Liver (tissue), 9 donors: ENCODE data around the gene GPR146. TPM values are rescaled to one million over a fixed set of nuclear protein-coding genes. Genes with fewer than 3 reads are reported as not detected.
A peak's percentile ranks its signal among the peaks of the same experiment; 100 is the strongest.

Experiments used
- DNase-seq: peaks from one replicate; pipeline ENCODE4 v3.0.0-alpha.2; 2017; ENCODE audit warnings: low spot score
- H3K27ac ChIP-seq, 2 donors: one replicate each; pipeline ENCODE4 v1.7.0; 2013; ENCODE audit warnings: inconsistent platforms in 2 of 2, low read length in 2 of 2, control low read depth in 1 of 2, low read depth in 1 of 2, mild to moderate bottlenecking in 1 of 2
- H3K27me3 ChIP-seq, 4 donors: one replicate each; pipeline versions ENCODE4 v1.6.1 to v1.7.0; 2013; ENCODE audit warnings: low read length in 3 of 4, inconsistent platforms in 1 of 4, mild to moderate bottlenecking in 1 of 4, moderate library complexity in 1 of 4; ENCODE audit not compliant: control insufficient read depth in 4 of 4, insufficient read depth in 4 of 4
- H3K36me3 ChIP-seq, 4 donors: one replicate each; pipeline versions ENCODE4 v1.6.1 to v1.7.0; 2013; ENCODE audit warnings: low read length in 3 of 4, mild to moderate bottlenecking in 3 of 4, low read depth in 1 of 4, moderate library complexity in 1 of 4; ENCODE audit not compliant: control insufficient read depth in 4 of 4, insufficient read depth in 3 of 4
- H3K4me1 ChIP-seq, 4 donors: one replicate each; pipeline versions ENCODE4 v1.6.1 to v1.7.0; 2013; ENCODE audit warnings: low read length in 3 of 4, mild to moderate bottlenecking in 3 of 4, moderate library complexity in 1 of 4; ENCODE audit not compliant: control insufficient read depth in 4 of 4, insufficient read depth in 4 of 4
- H3K4me3 ChIP-seq, 3 donors: one replicate each; pipeline versions ENCODE4 v1.6.1 to v1.7.0; 2013; ENCODE audit warnings: low read length in 3 of 3, control low read depth in 1 of 3, low read depth in 1 of 3, mild to moderate bottlenecking in 1 of 3
- H3K9ac ChIP-seq, 2 donors: one replicate each; pipeline ENCODE4 v1.7.0; 2013; ENCODE audit warnings: low read length in 2 of 2, mild to moderate bottlenecking in 2 of 2, moderate library complexity in 2 of 2, control low read depth in 1 of 2, low read depth in 1 of 2
- H3K9me3 ChIP-seq, 4 donors: one replicate each; pipeline versions ENCODE4 v1.6.1 to v1.7.0; 2013; ENCODE audit warnings: low read length in 3 of 4; ENCODE audit not compliant: control insufficient read depth in 4 of 4
- ATF3 ChIP-seq: IDR thresholded peaks from 2 replicates; pipeline ENCODE4 v1.6.1; 2016; ENCODE audit warnings: antibody characterized with exemption
- CTCF ChIP-seq: fragments of 150-350 bp; IDR thresholded peaks from 2 replicates; pipeline ENCODE4 v1.5.1; 2017; ENCODE audit warnings: improper control_type of control experiment, low read depth, low read length; ENCODE audit not compliant: missing input control
- EGR1 ChIP-seq, 2 donors: IDR thresholded peaks; 2 replicates each; pipeline ENCODE4 v1.6.1; 2016 to 2018; ENCODE audit warnings: antibody characterized with exemption in 2 of 2, low read depth in 2 of 2
- FOXA1 ChIP-seq: IDR thresholded peaks from 2 replicates; pipeline ENCODE4 v1.6.1; 2016; ENCODE audit warnings: antibody characterized with exemption
- FOXA2 ChIP-seq: IDR thresholded peaks from 2 replicates; pipeline ENCODE4 v1.6.1; 2016; ENCODE audit warnings: antibody characterized with exemption
- GABPA ChIP-seq, 2 donors: IDR thresholded peaks in 1 of 2; conservative IDR thresholded peaks in 1 of 2; 2 replicates each; pipeline ENCODE4 v1.6.1; 2016; ENCODE audit warnings: antibody characterized with exemption in 2 of 2, mild to moderate bottlenecking in 1 of 2, moderate library complexity in 1 of 2
- HNF4A ChIP-seq, 2 donors: conservative IDR thresholded peaks; 2 replicates each; pipeline ENCODE4 v1.6.1; 2016; ENCODE audit warnings: antibody characterized with exemption in 2 of 2, mild to moderate bottlenecking in 2 of 2
- JUND ChIP-seq, 2 donors: IDR thresholded peaks; 2 replicates each; pipeline ENCODE4 v1.6.1; 2016; ENCODE audit warnings: antibody characterized with exemption in 2 of 2
- MAX ChIP-seq: IDR thresholded peaks from 2 replicates; pipeline ENCODE4 v1.6.1; 2016; ENCODE audit warnings: antibody characterized with exemption
- NR2F2 ChIP-seq: IDR thresholded peaks from 2 replicates; pipeline ENCODE4 v1.6.1; 2016; ENCODE audit warnings: antibody characterized with exemption
- RAD21 ChIP-seq, 2 donors: IDR thresholded peaks; 2 replicates each; pipeline ENCODE4 v1.6.1; 2016; ENCODE audit warnings: antibody characterized with exemption in 2 of 2, mild to moderate bottlenecking in 2 of 2
- REST ChIP-seq: IDR thresholded peaks from 2 replicates; pipeline ENCODE4 v1.6.1; 2016; ENCODE audit warnings: antibody characterized with exemption, mild to moderate bottlenecking
- RXRA ChIP-seq, 2 donors: IDR thresholded peaks; 2 replicates each; pipeline ENCODE4 v1.6.1; 2017 to 2018; ENCODE audit warnings: antibody characterized with exemption in 2 of 2, mild to moderate bottlenecking in 1 of 2
- SP1 ChIP-seq: IDR thresholded peaks from 2 replicates; pipeline ENCODE4 v1.6.1; 2018; ENCODE audit warnings: antibody characterized with exemption, mild to moderate bottlenecking
- TAF1 ChIP-seq: conservative IDR thresholded peaks from 2 replicates; pipeline ENCODE4 v1.6.1; 2016; ENCODE audit warnings: antibody characterized with exemption, mild to moderate bottlenecking
- YY1 ChIP-seq: IDR thresholded peaks from 2 replicates; pipeline ENCODE4 v1.6.1; 2016; ENCODE audit warnings: antibody characterized with exemption, mild to moderate bottlenecking
- WGBS: extraction: QIAGEN DNeasy Blood & Tissue Kit; methylation state at CpG from one replicate; pipeline ENCODE4 v1.1.7; 2013; 5-methylcytosine and 5-hydroxymethylcytosine counted together
- polyA plus RNA-seq, 2 donors: library from polyadenylated mRNA; stranded (reverse) in 1 of 2; unstranded in 1 of 2; fragments of 200-250 nt in 1 of 2; fragments of >200 nt in 1 of 2; fragmentation: Nextera tagmentation in 1 of 2; extraction: Ambion mirVana in 1 of 2; gene quantifications; one replicate each; pipeline versions ENCODE4 v1.2.1 to v1.2.3, GENCODE V29; 2013 to 2015
- total RNA-seq, 2 donors: library from RNA; depleted of rRNA; stranded (reverse); fragments of >200 nt; gene quantifications; one replicate each; pipeline ENCODE4 v1.2.3, GENCODE V29; 2014
- donor health status: healthy.
- donor health status: healthy.
- donor health status: healthy.
- donor health status: healthy.
- donor health status: healthy.

The GPR146 gene
- total and polyA plus RNA-seq, 4 donors, result 15.5 to 33.5 (median 26.7) TPM

- H3K9me3 ChIP-seq, result no peaks in the 10 kb centered on the region
- H3K4me1 ChIP-seq, result peaks cover 12 to 47% (median 30%) of the 10 kb centered on the region in 4 donors
- no peaks in the 10 kb centered on the region for H3K27me3 ChIP-seq
- TF ChIP-seq GABPA (IDR thresholded peaks at IDR 0.05 in 1 of 2, conservative IDR thresholded peaks at IDR 0.05 in 1 of 2) (no peak), MAX (no peak), REST (no peak), TAF1 (no peak), NR2F2 (no peak), FOXA1 (no peak), FOXA2 (no peak), CTCF (no peak)
- H3K27ac ChIP-seq, result peak overlapping the region; percentile 84 to 93
- no peak overlapping the region for H3K9ac ChIP-seq
- DNase-seq, result no peak
- no peaks in the 10 kb centered on the region for H3K36me3 ChIP-seq
- no peak overlapping the region for H3K4me3 ChIP-seq
- 93% methylated on average over 34 of the region's 34 CpGs for WGBS
Measured at GRCh38 chr7:1100834-1101562, 56.7 kb downstream of the GPR146 start.

- no peak for DNase-seq
- no peaks in the 10 kb centered on the region for H3K36me3 ChIP-seq
- 67% methylated on average over 47 of the region's 47 CpGs for WGBS
- TF ChIP-seq GABPA (IDR thresholded peaks at IDR 0.05 in 1 of 2, conservative IDR thresholded peaks at IDR 0.05 in 1 of 2), result peak in 1 of 2 donors; percentile 39
- no peak for TF ChIP-seq ATF3
- TF ChIP-seq JUND (IDR thresholded peaks at IDR 0.05), result peak; percentile 47 to 68
- peak; percentile 79 for TF ChIP-seq REST
- TF ChIP-seq RAD21 (IDR thresholded peaks at IDR 0.05), result peak in 1 of 2 donors; percentile 48
- peak; percentile 65 for TF ChIP-seq TAF1
- peak; percentile 96 for TF ChIP-seq HNF4A (conservative IDR thresholded peaks at IDR 0.05)
- peak; percentile 81 for TF ChIP-seq YY1
- TF ChIP-seq RXRA (IDR thresholded peaks at IDR 0.05), result peak; percentile 74 to 88
- TF ChIP-seq CTCF, result peak; percentile 27
- peak; percentile 100 for TF ChIP-seq MAX
- TF ChIP-seq SP1, result peak; percentile 98
- TF ChIP-seq FOXA2, result peak; percentile 60
- TF ChIP-seq EGR1 (IDR thresholded peaks at IDR 0.05; ENCODE audit: low read depth in 2 of 2), result peak; percentile 92 to 99
Measured at GRCh38 chr7:1101563-1102431, 57.5 kb downstream of the GPR146 start.

More at GRCh38 chr7:1101563-1102431, 57.5 kb downstream of the GPR146 start:
- no peak overlapping the region for H3K9ac ChIP-seq
- peaks cover 12 to 39% (median 26%) of the 10 kb centered on the region in 4 donors for H3K4me1 ChIP-seq
- no peaks in the 10 kb centered on the region for H3K27me3 ChIP-seq
- H3K4me3 ChIP-seq, result no peak overlapping the region
- H3K9me3 ChIP-seq, result no peaks in the 10 kb centered on the region
- peak overlapping the region; percentile 84 to 93 for H3K27ac ChIP-seq
